Subcutaneous adipose tissue (tissue), 4 donors: ENCODE measurements around the gene OPRL1. TPM values are rescaled to one million over a fixed set of nuclear protein-coding genes. Genes with fewer than 3 reads are reported as not detected.

ENCODE experiments used
- total RNA-seq, 4 donors: library from RNA; depleted of rRNA; stranded (reverse); fragments of >200 nt; gene quantifications; one replicate each; pipeline ENCODE4 v1.1.0, GENCODE V29; 2016
- TF ChIP-seq, protein P1 (sequence below): fragments of 450-650 bp; IDR thresholded peaks from one replicate; pipeline ENCODE4 v1.5.1; 2016; ENCODE audit warnings: low read depth, mild to moderate bottlenecking, control low read depth, antibody characterized with exemption, moderate library complexity

Gene OPRL1
- total RNA-seq, 4 donors from 2014 or later = 0.65 to 2.7 (median 1.7) TPM

DNA sequence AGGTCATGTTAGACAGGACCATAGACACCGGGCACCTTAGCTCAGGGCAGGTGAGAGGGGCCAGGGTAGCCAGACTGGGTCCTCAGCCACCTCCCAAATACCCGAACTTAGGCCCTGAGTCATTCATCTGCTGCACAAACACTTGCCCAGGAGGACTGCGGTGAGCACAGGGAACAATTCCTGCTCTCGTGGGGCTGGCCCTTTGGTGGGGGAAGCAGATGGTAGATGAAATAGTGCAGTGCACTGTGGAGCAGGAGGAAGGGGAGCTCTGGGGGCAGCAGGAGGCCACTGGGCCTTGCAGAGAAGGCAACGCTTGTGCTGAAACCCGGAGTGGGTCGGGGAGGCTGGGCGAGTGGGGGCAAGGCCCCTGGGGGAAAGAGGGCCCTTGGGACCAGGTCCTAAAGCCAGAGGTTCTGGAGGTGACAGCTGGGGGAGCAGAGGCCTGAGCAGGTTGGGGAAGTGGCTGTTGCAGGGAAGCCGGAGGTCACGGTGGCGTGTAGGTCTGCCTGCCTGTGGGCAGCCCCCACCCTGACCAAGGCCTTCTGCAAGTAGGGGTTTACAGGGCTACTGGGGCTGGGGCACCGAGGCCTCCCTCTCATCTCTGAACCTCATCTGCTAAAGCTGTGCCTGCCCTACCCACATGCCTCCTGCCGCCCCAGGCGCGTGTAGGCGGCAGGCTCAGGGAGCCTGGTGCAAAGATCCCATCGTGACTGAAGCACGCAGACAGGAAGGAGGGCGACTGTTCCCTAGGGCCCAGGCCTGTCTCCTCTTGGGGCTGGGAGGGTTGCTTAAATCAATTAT lies 32.2 kb downstream of the OPRL1 start:
- TF ChIP-seq, protein P1, sequence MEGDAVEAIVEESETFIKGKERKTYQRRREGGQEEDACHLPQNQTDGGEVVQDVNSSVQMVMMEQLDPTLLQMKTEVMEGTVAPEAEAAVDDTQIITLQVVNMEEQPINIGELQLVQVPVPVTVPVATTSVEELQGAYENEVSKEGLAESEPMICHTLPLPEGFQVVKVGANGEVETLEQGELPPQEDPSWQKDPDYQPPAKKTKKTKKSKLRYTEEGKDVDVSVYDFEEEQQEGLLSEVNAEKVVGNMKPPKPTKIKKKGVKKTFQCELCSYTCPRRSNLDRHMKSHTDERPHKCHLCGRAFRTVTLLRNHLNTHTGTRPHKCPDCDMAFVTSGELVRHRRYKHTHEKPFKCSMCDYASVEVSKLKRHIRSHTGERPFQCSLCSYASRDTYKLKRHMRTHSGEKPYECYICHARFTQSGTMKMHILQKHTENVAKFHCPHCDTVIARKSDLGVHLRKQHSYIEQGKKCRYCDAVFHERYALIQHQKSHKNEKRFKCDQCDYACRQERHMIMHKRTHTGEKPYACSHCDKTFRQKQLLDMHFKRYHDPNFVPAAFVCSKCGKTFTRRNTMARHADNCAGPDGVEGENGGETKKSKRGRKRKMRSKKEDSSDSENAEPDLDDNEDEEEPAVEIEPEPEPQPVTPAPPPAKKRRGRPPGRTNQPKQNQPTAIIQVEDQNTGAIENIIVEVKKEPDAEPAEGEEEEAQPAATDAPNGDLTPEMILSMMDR = no peak

DNA sequence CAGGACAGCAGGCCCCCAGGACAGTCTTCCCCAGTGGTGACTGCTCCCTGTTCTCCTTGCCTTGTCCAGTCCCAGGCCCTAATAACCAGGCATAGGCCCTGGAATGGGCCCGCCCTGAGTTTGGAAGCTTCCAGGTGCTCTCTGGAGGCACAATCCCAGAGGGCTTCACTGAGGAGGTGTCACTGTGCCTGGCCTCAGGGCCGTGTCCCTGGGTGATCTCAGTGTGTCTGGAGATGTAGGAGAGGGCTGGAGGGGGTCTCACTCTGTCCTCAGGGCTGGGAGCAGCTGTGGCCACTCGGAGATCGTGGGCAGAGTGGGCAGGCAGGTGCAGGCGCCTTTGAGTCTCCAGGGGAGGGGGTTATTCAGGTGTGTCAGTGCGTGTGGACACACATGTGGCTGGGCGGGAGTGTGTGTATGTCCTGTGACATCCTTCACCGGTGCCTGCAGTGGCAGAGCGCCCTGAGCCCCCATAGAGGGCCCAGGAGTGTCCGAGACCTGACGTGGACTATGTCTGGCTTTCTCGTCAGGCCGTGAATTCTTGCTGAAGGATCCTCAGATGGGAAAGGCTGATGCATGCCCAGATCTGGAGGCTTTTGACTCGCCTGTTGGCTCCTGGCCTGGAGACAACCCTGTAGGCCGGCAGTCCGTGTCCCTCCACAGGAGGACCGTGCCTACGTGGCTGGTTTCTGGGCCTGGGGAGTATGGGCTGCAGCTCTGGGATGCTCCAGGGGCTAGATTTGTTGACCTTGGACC lies 33.0 kb downstream of the OPRL1 start:
- TF ChIP-seq, protein P1 = no peak

DNA sequence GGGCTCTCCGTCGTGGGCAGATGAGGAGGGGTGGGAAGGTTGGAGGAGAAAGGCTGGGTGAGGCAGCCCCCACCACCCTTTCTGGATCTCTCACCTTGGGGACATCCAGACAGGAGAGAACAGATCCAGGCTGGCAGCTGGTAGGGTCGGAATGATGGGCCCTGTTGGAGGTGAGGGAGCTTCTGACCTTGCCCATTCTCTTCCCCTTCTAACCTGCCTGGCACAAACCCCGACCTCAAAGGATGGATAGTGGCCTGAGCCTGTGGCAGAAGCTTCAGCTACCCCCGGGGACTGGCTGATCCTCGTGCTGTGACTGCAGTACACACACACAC lies 33.5 kb downstream of the OPRL1 start:
- TF ChIP-seq, protein P1 = no peak

DNA sequence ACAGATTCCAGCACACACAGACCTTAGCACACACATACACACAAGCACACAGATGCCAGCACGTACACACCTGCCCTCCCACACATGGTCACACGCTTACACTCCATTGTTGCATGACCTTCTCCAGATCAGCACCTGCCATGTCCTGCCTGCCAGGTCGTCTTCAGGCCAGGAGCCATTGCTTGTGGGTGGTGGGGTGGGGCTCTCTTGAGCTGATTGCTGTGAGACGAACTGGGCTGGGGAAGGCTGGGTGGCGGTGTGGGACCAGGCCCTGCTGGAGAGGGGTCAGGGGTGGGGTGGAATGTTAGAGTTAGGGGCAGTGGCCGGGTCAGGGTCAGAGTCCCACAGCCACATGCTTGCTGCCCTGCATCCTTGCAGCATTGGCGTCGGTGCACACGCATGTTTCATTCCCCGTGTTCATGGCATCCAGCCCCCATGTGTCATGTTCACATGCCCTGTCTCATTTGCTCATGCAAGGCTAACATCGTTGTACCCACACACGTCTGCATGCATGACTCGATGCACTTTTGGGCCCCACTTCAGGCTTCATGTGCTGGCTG lies 34.0 kb downstream of the OPRL1 start:
- TF ChIP-seq, protein P1 = no peak

DNA sequence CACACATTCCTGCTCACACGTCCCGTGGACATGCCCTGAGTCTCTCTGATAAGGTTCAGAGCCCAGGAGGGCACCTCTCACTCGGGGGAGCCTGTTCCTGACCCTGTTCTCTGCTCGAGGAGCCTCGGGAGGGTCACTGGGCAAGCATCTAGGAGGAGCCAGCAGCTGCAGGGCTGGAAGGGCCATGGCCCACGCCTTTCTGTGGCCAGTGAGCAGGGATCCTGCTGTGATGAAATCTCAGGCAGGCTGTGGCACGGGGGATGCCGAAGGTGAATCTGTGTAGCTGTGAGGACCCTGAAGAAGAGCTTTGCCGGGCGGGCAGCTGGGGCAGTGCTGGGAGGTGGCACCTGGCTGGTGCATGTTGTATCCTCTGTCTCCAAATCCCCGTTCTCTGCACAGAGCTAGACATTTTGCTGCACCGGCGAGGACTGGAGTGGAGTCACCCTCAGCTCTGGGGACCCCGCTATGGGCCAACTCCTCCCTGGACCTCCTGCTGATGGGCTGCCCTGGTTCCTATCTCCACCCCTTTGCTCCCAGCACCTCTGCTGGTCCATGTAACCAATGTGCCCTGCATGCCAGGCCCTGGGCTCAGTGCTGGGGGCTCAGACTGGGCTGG lies 34.6 kb downstream of the OPRL1 start:
- TF ChIP-seq, protein P1 = no peak

DNA sequence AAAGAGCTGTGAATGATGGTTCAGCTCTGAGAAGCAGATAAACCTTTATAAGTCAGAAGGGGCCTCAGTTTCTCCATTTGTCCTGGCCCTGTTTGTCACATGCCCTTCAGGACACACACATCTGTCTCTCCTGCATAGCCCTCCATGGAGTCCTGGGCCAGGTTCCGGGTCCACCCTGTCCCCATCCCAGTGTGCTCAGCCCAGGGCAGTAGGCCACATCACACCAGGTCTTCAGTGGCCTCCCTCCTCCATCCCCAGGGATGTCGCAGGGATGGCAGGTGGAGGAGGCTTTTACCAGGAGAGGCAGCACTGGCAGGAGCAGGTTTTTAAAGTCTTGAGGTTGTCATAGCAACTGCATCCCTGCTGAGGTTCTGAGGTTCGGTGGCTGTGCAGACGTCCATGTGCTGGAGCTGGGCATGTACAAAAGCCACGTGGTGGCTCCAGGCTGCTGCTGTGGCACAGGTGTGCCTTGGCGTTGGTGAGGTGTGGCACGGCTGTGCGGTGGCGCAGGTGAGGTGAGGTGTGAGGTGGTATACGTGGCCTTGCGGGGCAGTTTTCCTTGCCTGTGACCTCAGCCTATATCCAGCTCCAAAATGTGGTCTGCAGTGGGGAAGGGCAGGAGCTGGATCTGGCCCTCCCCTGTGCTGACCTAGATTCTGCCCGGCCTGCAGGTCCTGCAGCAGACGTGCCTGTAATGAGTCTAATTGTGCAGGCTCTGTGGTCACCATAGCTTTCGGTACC lies 35.5 kb downstream of the OPRL1 start:
- TF ChIP-seq, protein P1 = no peak
